GM21529 (cell line): ENCODE measurements around the gene AMY1A.
"Not testable (repeated sequence)": the region's sequence is repeated elsewhere in the genome, so short reads cannot be mapped to it uniquely, and the experiment has no call there.

ENCODE experiments used
- ATAC-seq: cut with Tn5 transposase; IDR thresholded peaks from one replicate; pipeline ENCODE4 v1.9.1; 2021; ENCODE audit not compliant: unreplicated experiment

AMY1A gene

DNA sequence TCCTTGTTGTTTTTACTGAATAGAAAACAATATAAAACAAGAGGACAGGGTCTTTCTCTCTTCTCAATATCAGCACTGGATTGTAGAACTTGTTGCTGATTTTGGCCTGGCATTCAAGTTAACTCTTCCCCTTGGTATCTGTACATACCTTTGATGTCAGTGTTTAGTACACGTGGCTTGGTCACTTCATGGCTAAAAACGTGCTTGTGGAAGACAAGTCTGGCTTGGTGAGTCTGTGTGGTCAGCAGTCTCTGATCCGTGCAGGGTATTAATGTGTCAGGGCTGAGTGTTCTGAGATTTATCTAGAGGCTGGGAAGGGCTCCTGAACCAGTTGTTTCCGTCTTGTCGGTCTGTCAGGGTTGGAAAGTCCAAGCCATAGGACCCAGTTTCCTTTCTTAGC lies at the start of gene AMY1A:
AMY1A (plus strand) TSS at position 301 of the 400 bp plus-strand sequence. CDS start 571 bp downstream, outside the sequence.
- ATAC-seq, result not testable (repeated sequence)

DNA sequence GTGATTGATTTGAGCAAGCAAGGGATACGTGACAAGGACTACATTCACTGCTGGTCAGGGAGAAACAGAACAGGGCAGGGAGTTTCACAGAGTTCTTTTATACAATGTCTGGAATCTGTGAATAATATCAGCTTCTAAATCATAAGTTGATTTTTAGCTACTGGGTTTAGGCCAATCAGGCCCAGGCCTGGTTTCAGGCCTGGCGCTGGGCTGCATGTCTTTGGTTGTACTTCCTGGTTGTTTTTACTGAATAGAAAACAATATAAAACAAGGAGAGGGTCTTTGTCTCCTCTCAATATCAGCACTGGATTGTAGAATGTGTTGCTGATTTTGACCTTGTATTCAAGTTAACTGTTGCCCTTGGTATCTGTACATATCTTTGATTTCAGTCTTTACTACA lies 39.2 kb upstream of the AMY1A start:
- ATAC-seq, result no peak

GRCh38 chr1:103616994-103617477 lies 38.5 kb upstream of the AMY1A start, which contains the start of gene AMY2A:
Gene AMY2A (plus strand): TSS chr1:103617427. CDS start chr1:103617441, 14 bp downstream.
- not testable (repeated sequence) for ATAC-seq

DNA sequence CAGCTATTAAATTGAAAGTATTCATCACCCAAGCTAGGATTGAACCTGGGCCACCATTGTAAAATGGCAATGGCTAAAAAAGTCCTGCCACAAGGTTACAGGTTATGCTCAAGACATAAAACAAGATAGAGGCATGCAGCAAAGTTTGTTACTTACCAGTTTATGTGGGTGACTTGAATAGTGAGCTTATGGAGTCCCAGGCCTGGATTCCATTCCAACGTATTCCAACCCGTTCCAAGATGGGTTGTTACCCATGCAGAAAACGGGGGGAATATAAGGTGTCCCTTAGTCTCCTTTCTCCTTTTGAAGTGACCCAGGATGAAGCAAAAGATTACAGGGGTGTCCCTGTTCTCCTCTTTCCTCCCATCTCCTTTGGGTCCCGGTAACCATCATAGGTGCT lies 28.1 kb upstream of the AMY1A start:
- not testable (repeated sequence) for ATAC-seq

DNA sequence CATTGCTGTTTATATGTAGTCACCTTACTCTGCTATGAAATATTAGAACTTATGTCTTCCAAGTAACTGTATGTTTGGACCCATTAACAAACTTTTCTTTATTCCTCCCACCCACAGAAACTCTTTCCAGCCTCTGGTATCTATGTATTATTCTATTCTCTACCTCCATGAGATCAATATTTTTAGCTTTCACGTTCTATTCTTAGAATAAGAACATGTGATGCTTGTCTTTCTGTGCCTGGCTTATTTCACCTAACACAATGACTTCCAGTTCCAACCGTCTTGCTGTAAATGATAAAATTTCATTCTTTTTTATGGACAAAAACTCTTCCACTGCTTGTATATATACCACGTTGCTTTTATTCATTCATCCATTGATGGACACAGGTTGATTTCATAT lies 14.4 kb upstream of the AMY1A start:
- not testable (repeated sequence) for ATAC-seq

DNA sequence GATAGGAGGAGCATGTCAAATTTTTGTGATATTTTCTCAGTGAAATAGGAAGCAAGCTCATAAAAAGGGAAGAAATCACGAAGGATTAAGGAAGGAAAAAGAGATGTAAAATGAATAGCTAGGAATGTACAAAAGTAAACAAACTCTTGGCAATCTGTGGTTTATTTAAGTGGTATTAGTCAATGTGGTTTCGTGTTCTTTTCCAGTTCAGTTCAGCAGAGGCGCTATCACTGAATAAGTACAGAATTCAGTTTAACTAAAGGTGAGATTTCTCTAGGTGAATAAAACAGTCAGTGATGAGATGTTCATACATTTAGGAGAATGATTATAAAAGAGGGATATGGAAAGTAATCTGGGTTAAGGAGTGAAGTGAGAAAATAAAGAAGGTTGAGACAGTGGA lies 11.7 kb upstream of the AMY1A start:
- not testable (repeated sequence) for ATAC-seq

GRCh38 chr1:103650305-103650704 lies 5.3 kb upstream of the AMY1A start:
- ATAC-seq, result not testable (repeated sequence)

GRCh38 chr1:103650889-103651288 lies 4.7 kb upstream of the AMY1A start:
- ATAC-seq, result not testable (repeated sequence)

DNA sequence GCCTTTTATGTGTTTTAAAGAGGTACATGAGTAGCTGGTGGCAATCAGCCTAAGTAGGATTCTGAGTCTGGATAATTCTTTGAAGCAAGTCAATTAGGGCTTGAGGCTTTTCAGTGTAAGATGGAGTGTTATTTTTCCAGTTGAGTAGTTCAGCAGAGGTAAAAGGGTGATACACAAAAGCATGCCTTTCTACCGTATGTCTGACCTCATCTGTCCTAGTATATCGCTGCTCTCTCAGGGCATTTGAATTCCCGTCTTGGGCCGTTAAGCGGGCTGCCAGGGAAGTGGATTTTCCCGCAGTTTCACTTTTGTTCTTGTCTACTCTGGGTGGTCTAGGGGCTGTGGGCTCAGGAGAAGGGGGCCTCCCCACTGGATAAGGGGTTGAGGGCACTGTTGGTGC lies 1.4 kb upstream of the AMY1A start:
- not testable (repeated sequence) for ATAC-seq

- not testable (repeated sequence) for ATAC-seq
These were observed 20.8 kb downstream of the AMY1A start for GRCh38 chr1:103676335-103676734.

- ATAC-seq, result not testable (repeated sequence)
These were observed 40.5 kb downstream of the AMY1A start, which contains the start of gene AMY1B for GRCh38 chr1:103696110-103696509. Gene AMY1B (minus strand): TSS chr1:103696210. CDS start chr1:103695639, 571 bp downstream.

DNA sequence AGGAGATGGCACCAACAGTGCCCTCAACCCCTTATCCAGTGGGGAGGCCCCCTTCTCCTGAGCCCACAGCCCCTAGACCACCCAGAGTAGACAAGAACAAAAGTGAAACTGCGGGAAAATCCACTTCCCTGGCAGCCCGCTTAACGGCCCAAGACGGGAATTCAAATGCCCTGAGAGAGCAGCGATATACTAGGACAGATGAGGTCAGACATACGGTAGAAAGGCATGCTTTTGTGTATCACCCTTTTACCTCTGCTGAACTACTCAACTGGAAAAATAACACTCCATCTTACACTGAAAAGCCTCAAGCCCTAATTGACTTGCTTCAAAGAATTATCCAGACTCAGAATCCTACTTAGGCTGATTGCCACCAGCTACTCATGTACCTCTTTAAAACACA lies 41.9 kb downstream of the AMY1A start:
- ATAC-seq, result not testable (repeated sequence)

DNA sequence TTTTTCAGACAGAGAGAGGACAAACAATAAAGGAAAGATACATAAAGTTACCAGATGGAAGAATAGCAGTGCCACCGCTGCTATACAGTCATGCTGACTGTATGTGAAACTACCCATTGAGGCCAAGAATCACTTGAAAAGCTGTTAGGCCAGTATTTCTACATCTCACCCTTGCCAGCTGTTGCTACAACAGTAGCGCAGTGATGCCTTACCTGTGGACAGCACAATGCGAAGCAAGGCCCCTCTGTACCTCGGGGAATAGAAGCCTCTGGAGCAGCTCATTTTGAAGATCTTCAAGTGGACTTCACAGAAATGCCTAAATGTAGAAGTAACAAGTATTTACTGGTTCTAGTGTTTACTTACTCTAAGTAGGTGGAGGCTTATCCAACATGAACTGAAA lies 45.1 kb downstream of the AMY1A start:
- not testable (repeated sequence) for ATAC-seq

DNA sequence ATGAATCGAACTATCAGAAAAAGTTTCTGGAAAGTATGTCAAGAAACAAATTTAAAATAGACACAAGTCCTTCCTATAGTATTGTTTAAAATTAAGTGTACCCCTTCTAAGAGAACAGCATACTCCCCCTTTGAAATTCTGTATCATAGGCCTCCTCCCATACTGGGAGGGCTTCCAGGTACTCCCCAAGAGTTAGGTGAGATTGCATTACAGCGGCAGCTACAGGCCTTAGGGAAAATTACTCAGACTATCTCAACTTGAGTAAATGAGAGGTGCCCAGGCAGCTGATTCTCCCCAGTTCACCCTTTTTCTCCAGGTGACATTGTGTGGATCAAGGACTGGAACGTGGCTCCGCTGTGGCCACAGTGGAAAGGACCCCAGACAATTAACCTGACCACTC lies 45.7 kb downstream of the AMY1A start:
- ATAC-seq, result not testable (repeated sequence)

GRCh38 chr1:103707670-103708069 lies 52.1 kb downstream of the AMY1A start:
- ATAC-seq, result not testable (repeated sequence)

- ATAC-seq, result not testable (repeated sequence)
These were observed 54.8 kb downstream of the AMY1A start for GRCh38 chr1:103710381-103710780.
